Psoas muscle (tissue), 8 donors: ENCODE results near the gene RNF135. TPM values are rescaled to one million over a fixed set of nuclear protein-coding genes. Genes with fewer than 3 reads are reported as not detected.
"Not testable (repeated sequence)": the region's sequence is repeated elsewhere in the genome, so short reads cannot be mapped to it uniquely, and the experiment has no call there.

Experiments
- ATAC-seq, 4 donors: fragments of 200-7000 bp; cut with Tn5 transposase; one replicate each; pipeline ENCODE4 v1.9.1; 2020; ENCODE audit warnings: moderate library complexity in 3 of 4, mild to moderate bottlenecking in 2 of 4
- DNase-seq, 2 donors: peaks; one replicate each; pipeline ENCODE4 v3.0.0-alpha.2; 2020
- H3K27ac ChIP-seq: fragments of 200-600 bp; one replicate; pipeline ENCODE4 v1.8.0; 2022
- H3K27me3 ChIP-seq, 3 donors: fragments of 200-600 bp in 1 of 3; one replicate each; pipeline versions ENCODE4 v1.6.1 to v1.8.0; 2013 to 2022; ENCODE audit warnings: low read length in 2 of 3, mild to moderate bottlenecking in 2 of 3, moderate library complexity in 1 of 3; ENCODE audit not compliant: insufficient read depth in 3 of 3
- H3K36me3 ChIP-seq, 2 donors: fragments of 200-600 bp in 1 of 2; one replicate each; pipeline versions ENCODE4 v1.6.1 to v1.8.0; 2013 to 2022; ENCODE audit warnings: low read depth in 1 of 2, mild to moderate bottlenecking in 1 of 2, moderate library complexity in 1 of 2; ENCODE audit not compliant: insufficient read depth in 1 of 2
- H3K4me1 ChIP-seq: fragments of 200-600 bp; one replicate; pipeline ENCODE4 v1.8.0; 2022
- H3K4me3 ChIP-seq: fragments of 200-600 bp; one replicate; pipeline ENCODE4 v1.8.0; 2022; ENCODE audit warnings: mild to moderate bottlenecking
- H3K9me3 ChIP-seq: fragments of 200-600 bp; one replicate; pipeline ENCODE4 v1.8.0; 2022
- WGBS, 3 donors: extraction: QIAGEN DNeasy Blood & Tissue Kit; methylation state at CpG; one replicate each; pipeline versions ENCODE4 v1.1.6 to v1.1.7; 2013; 5-methylcytosine and 5-hydroxymethylcytosine counted together
- intact Hi-C, 2 donors: fragments of 100-400 bp; cut with DNase I; formaldehyde crosslinking; loops; one replicate each; pipeline versions ENCODE4 v1.11.0 to v1.14.2; 2022
- polyA plus RNA-seq, 3 donors: library from polyadenylated mRNA; stranded (reverse); fragments of 200-250 nt; gene quantifications; one replicate each; pipeline ENCODE4 v1.2.3, GENCODE V29; 2013
- total RNA-seq, 4 donors: library from RNA; stranded (reverse); fragmentation: NEBNext Ultra II Directional in 2 of 4; extraction: Animal tissue kit (Norgen Biotek cat#: 25700) in 2 of 4; gene quantifications; one replicate each; pipeline versions ENCODE4 v1.2.1 to v1.2.4, GENCODE V29; 2021 to 2023
- TF ChIP-seq, protein P1 (sequence below): fragments of 200-600 bp; IDR thresholded peaks from one replicate; pipeline ENCODE4 v1.8.0; 2022; ENCODE audit warnings: antibody characterized with exemption
- donor health status: healthy with polysubstance abuse.
- donor health status: DM: no; HTN: no; CAD: no; lungs with moderate emphysema.
- donor health status: Bipolar disorder and iron deficiency.
- donor health status: healthy.
- donor health status: DM: yes; HTN: yes; CAD: no.
- donor health status: DM: no; HTN: no; CAD: no.
- donor health status: DM: no; HTN: no; CAD: no.
- donor health status: DM: yes; HTN: yes; CAD: no.

Gene RNF135
- total and polyA plus RNA-seq, 7 donors, result 2.4 to 7.3 (median 5.8) TPM

DNA sequence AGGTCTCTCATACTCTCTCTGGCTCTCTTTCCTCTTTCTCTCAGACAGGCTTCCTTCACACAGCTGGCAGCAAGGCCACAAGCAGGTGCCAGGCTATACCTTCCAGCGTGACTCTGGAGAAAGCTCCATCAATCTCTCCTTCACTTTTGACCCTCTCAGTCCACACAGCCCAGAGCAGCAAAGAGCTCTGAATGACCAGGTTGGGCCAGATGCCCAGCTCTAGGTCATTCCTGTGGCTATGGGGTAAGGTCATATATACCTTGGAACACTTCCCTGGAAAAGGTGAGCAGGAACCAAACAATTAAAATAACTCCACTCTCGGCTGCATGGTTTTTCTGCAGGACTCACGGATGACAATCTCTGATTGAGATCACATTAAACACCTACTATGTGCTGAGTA is 40.3 kb upstream of the RNF135 start:
- intact Hi-C loops, result no loop called here
- WGBS, 3 donors, result 76 to 87% (median 77%) methylated on average over 3 of the region's 3 CpGs
- Histone ChIP-seq H3K27ac (no peak overlapping the region), H3K27me3 (peaks cover 0 to 44% (median 3%) of the 10 kb centered on the region in 3 donors), H3K36me3 (peaks cover 0 to 3% of the 10 kb centered on the region in 2 donors), H3K4me1 (no peaks in the 10 kb centered on the region), H3K4me3 (no peak overlapping the region), H3K9me3 (no peaks in the 10 kb centered on the region)
- ATAC-seq (no peak), DNase-seq (no peak)
- TF ChIP-seq, protein P1, sequence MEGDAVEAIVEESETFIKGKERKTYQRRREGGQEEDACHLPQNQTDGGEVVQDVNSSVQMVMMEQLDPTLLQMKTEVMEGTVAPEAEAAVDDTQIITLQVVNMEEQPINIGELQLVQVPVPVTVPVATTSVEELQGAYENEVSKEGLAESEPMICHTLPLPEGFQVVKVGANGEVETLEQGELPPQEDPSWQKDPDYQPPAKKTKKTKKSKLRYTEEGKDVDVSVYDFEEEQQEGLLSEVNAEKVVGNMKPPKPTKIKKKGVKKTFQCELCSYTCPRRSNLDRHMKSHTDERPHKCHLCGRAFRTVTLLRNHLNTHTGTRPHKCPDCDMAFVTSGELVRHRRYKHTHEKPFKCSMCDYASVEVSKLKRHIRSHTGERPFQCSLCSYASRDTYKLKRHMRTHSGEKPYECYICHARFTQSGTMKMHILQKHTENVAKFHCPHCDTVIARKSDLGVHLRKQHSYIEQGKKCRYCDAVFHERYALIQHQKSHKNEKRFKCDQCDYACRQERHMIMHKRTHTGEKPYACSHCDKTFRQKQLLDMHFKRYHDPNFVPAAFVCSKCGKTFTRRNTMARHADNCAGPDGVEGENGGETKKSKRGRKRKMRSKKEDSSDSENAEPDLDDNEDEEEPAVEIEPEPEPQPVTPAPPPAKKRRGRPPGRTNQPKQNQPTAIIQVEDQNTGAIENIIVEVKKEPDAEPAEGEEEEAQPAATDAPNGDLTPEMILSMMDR, result no peak

DNA sequence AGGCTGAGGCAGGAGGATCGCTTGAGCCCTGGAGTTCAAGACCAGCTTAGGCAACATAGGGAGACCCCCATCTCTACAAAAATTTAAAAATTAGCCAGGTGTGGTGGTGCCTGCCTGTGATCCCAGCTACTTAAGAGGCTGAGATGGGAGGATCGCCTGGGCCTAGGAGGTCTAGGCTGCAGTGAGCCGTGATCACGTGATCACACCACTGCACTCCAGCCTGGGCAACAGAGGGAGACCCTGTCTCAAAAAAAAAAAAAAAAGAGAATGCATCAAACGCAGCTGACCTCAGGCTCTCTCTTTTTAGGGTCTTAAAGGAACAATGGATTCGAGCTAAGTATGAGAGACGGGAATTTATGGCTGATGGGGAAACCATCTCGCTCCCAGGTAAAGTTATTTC is 39.3 kb upstream of the RNF135 start:
- DNase-seq, H3K4me3 ChIP-seq, H3K36me3 ChIP-seq, intact Hi-C loops, ATAC-seq, H3K27ac ChIP-seq, H3K9me3 ChIP-seq, H3K4me1 ChIP-seq: not testable (repeated sequence)
- H3K27me3 ChIP-seq, result peaks cover 0 to 34% (median under 1%) of the 10 kb centered on the region in 3 donors
- 82 to 84% (median 84%) methylated on average over 8 of the region's 8 CpGs for WGBS, 3 donors

DNA sequence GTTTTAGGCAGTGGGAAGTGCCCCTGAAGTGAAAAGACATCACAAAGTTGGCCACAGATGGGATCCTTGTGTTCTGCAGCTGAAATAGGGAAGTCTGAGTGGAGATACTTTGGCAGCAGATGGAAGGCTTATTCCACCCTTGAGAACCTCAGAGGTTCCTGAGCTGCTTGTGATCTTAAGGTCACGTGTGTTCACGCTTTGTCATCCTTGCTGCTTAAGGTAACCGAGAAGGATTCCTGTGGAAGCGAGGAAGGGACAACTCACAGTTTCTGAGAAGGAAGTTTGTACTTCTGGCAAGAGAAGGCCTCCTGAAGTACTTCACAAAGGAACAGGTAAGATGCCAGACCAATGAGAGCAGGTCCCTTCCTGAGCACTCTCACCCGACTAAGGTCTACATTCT is 36.9 kb upstream of the RNF135 start:
- intact Hi-C loops, result no loop called here

GRCh38 chr17:30939051-30939689 is 31.7 kb upstream of the RNF135 start:
- Histone ChIP-seq H3K27me3 (no peaks in the 10 kb centered on the region), H3K4me3 (no peak overlapping the region), H3K4me1 (no peaks in the 10 kb centered on the region), H3K27ac (no peak overlapping the region), H3K36me3 (no peaks in the 10 kb centered on the region), H3K9me3 (no peaks in the 10 kb centered on the region)
- WGBS, 3 donors, result 79 to 84% (median 84%) methylated on average over 13 of the region's 13 CpGs
- TF ChIP-seq, protein P1, result no peak
- intact Hi-C loops, result no loop called here
- ATAC-seq, result no peak
- peak in 1 of 2 donors; percentile 33 for DNase-seq

More for the DNA sequence above, 36.9 kb upstream of the RNF135 start:
- Histone ChIP-seq H3K4me3 (no peak overlapping the region), H3K27ac (no peak overlapping the region), H3K9me3 (no peaks in the 10 kb centered on the region), H3K4me1 (no peaks in the 10 kb centered on the region), H3K27me3 (peaks cover 0 to 13% (median 0%) of the 10 kb centered on the region in 3 donors), H3K36me3 (peaks cover 0 to 3% of the 10 kb centered on the region in 2 donors)
- no peak for ATAC-seq
- TF ChIP-seq, protein P1, result no peak
- 66 to 80% (median 70%) methylated on average over 5 of the region's 5 CpGs for WGBS, 3 donors
- no peak for DNase-seq

DNA sequence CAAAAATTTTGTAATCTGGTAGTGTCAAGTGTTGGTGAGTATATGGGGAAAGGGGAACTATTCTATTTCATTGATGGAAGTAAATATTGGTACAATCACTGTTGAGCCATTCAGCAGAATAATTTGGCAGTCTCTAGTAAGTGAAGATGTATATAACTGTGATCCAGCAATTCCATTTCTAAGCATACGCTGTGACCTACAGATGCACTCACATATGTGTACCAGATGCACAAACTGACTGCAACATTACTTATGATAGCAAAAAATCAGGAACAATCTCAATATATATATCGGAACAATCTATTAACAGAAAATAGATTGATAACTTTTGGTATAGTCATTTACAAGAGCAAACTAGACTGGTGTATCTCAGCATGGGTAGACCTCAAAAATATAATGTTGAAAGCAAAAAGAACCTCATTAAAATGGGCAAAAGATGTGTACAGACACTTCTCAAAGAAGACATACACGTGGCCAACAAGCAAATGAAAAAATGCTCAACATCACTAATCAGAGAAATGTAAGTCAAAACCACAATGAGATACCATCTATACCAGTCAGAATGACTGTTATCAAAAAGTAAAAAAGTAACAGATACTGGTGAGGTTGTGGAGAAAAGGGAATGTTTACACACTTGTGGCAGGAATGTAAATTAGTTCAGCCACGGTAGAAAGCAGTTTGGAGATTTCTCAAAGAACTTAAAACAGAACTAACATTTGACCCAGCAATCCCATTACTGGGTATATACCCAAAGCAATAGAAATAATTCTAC is 28.3 kb upstream of the RNF135 start:
- intact Hi-C loops, result no loop called here
- WGBS, 3 donors, result 68 to 70% (median 70%) methylated on average over 4 of the region's 4 CpGs
- H3K4me3 ChIP-seq, result no peak overlapping the region
- H3K4me1 ChIP-seq, result no peaks in the 10 kb centered on the region
- TF ChIP-seq, protein P1, result no peak
- no peak for DNase-seq
- H3K9me3 ChIP-seq, result no peaks in the 10 kb centered on the region
- no peak for ATAC-seq
- no peaks in the 10 kb centered on the region for H3K36me3 ChIP-seq
- no peak overlapping the region for H3K27ac ChIP-seq
- H3K27me3 ChIP-seq, result no peaks in the 10 kb centered on the region
